ENCODE data around the gene PDIK1L. TPM values are rescaled to one million over a fixed set of nuclear protein-coding genes. Genes with fewer than 3 reads are reported as not detected.

The PDIK1L gene
- total RNA-seq, 1 donor from 2014 or later = 11.7 TPM

DNA sequence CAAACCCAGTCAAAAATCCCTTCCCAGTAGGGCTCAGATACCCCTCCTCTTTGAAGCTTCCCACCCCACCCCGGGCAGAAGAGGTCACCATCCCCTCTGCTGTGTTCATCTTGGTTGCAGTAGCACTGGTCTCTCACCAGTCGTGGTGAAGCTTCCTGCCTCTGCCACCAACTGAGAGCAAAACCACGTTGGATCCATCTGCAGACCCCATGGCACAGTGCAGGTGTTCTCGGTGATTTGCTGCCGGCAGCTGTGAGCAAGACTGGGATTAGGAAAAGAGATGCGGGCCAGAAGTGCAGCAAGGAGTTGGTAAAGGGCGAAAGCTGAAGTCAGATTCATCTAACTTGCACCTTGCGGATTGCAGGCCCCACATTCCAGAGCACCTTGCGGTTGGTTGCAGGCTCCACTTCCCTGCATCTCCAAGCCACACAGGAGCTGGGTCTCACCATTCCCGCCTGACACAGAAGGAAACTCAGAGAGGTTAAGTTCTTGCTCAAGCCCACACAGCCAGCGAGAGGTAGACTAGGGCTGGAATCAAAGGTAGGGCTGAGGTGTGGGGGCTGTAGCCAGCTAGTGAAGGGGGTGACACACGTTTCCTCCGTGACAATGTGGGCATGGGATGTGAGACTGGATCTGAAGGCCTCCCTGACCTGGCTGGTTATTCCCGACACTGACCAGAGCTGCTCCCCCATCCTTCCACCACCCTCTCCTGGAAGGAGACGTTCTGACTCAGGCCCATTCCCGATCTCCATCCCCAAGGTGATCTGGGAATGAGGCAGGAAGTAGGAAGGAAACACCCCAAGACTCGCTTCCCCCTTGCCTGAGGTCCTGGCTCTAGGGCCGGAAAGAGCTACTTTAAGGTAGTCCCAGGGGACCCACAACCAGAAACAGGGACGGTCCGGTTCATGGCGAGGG, 44.0 kb downstream of the PDIK1L start:
- DNase-seq = no peak

DNA sequence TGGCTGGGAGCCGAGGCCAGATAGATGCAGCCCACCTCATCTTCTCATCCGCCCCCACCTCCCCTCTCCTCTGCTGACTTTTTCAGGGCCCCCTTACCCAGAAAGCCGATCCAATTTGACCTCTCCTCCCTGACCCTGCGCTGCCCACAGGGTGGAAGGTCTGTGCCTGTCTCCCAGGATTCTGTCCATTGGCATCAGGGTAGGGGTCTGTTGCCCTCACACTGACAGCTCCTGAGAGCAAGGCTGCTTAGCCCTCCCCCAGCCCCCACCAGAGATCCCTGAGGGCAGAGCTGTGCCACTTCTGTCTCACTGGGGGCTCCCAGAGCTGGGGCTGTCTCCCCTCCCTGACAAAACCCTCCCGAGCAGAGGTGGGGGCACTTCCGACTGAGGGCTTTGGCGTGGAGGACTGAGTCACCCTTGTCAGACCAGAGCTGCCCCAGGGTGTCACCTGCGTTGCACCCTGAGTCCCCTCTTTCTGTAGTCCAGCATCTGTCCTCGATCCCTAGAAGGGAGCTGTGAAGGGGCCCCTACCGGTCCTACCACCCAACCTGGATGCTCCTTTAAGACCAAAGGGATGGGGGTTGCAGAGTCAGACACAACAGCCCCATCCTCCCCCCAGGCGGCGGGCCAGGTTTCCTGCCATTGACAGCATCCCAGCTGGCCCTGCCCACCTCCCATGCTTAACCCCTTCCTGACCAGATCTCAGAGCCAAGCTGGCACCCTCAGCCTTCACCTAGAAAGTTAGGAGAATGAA, 44.8 kb downstream of the PDIK1L start:
- peak; percentile 25 for DNase-seq

DNA sequence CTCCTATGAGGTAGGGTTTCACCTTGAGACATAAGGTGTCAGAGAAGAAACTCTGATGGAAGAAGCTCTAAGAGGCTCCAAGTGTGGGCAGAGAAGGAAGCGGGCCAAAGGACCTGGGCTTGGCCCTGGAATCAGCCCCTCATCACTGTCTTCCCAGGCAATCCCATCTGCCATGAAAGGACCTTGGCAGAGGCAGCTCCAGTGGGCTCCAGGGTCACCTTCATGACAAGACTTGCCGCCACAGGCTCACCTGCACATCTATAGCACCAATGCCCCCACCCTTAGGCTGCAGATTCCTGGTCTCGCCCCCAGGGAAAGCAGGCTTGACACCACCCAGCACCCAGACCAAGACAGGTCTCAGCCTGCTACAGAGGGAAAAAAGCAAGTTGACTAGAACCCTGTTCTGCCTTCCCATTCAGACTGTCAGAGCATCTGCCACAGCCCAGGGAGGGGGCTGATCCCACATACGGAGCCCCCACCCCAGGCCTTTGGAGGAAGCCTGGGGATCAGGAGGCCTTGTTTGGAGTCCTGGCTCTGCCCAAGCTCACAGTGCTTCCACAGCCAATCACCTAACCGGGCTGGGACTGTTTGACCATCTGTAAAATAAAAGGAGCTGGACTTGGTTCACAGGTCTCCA, 46.8 kb downstream of the PDIK1L start:
- no peak for DNase-seq

DNA sequence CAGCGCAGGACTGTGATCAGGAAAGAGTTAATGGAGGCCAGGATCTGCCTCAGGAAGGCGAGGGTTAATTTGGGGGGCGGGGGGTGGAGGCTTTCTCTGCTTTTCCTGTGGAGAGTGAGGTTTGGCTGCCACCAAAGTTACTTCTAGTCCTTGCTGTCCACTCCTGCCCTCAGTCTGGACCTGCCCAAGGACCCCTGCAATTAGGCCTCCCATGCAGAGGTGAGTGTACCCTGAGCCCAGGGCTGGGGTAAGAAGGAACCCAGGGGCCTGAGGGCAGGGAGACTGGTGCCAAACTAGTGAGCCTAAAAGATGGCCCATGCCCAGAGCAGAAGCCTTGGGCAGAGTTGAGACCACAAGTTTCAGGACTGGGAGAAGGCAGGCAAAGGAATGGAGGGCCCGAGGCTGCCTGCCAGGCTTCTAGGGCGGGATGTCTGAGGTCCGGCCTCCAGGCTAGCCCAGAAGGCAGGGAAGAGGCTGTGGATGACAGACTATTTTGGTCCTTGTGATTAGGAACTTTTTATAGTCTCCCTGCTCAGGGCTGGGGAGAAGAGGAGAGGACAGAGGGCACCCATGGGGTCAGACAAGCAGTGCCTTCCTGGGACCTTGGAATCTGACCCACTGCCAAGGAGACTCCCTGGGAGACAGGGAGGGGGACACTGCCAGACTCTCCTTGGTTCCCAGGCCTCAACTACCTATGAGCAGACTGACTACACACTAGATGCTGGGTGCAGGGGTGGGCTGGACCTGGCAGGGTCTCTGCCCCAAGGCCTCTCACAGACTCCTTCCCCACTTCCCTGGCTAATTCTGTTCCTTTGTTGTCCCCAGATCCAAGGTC, 47.5 kb downstream of the PDIK1L start, which contains the start of gene FAM110D:
FAM110D (plus strand) TSS at position 172 of the 835 bp plus-strand sequence. CDS start 2,213 bp downstream, outside the sequence.
- DNase-seq = no peak

DNA sequence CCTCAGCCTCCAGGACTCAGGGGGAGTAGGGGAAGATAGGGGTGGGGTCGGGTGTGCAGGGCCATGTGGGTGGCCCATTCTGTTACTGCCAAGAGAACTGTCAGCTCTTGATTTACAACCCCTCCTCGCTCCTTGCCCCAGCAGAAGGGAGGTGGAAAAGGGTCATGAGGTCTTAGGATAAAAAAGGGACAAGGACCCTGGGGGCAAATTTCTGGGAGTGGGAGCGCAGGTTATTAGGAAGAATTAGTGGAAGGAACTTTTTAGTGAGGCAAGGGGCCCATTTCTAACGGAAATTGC, 48.1 kb downstream of the PDIK1L start:
- DNase-seq = no peak

DNA sequence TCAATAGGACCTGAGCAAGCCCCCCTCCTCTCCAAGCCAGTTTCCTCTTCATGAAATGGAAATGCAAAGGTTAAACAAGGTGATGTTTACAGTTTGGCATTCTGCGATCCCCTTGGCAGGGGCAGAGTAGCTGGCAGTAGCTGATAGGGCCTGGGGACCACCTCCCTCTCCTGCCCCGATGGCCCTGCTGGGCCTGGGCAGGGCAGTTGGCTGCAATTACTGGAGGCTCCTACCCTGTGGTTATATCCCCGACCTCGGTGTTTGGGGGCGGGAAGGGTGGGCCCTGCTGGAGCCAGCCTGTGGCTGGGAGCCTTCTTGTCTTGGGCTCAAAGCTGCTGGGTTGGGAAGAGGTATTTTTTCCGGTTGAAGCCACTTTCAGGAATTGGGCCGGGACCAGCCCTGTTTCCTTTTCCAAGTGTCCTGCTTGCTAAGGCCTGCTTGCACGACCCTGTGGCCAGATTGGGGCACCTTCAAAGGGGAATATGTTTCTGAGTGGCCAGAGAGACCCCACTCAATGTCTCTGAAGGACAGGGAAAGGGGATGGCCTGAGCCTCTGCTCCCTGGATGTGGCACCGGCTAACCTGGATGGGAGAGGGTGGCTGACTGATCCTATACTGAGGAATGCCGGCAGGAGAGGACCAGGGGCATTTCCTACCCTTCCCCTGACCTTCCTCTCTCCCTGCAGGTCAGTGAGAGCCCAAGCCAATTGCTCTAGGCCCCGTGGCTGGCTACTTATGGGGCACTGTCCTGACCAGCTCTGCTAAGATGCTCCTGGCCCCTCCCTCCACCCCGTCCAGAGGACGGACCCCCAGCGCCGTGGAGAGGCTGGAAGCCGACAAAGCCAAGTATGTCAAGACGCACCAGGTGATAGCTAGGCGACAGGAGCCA, 49.1 kb downstream of the PDIK1L start:
- DNase-seq = no peak

DNA sequence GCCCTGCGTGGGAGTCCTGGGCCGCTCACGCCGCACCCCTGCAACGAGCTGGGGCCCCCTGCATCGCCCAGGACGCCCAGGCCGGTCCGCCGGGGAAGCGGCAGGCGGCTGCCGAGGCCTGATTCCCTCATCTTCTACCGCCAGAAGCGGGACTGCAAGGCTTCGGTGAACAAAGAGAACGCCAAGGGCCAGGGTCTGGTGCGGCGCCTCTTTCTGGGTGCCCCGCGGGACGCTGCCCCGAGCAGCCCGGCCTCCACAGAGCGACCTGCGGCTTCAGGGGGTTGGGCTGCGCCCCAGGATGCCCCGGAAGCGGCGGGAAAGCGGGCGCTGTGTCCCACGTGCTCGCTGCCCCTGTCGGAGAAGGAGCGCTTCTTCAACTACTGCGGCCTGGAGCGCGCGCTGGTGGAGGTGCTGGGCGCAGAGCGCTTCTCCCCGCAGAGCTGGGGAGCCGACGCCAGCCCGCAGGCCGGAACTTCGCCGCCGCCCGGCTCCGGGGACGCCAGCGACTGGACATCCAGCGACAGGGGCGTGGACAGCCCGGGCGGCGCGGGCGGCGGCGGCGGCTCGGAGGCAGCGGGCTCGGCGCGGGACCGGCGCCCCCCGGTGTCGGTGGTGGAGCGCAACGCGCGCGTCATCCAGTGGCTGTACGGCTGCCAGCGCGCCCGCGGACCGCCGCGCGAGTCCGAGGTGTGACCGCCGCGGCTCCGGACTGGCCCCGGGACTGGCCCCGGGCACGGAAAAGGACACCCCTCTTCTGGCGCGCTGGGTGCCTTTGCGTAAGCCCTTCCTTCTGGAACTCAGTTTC, 50.0 kb downstream of the PDIK1L start:
- peak; percentile 69 for DNase-seq

DNA sequence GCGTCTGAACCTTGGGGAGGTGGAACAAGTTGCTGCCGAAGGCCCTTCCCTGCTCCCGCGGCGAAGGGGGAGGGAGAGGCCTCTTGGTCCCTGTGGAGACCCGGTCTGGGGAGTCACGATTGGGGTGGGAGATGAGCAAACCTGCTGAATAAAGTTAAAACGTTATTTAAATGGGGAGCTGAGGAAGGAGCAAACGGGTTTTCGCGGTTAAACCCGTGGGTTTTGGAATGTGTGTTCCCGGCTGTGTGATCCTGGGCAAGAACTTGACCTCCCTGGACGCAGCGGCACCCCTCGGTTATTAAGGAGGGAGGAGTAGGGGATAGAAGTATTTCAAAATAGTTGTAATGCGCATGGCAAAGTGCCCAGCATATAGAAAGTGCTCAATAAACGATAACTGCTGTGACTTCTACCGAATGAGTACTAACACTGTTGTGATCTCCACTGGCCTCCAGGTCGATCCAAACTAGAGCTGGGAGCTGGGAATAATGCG, 50.6 kb downstream of the PDIK1L start:
- DNase-seq = no peak

DNA sequence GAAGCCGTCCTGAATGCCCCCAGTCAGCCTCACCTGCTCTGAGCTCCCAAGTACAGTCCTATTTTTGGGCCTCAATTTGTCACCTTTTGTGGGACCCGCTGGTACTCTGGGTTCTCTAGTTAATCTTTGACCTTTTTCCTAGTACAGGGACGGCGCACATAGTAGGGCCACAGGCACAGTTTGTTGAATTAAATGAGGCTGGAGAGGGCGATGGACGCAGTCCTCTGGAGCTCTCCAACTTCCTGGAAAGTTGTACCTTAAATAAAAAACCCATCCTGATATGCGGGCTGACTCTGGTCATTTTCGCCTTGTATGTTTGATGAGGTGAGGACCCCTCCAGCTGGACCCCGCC, 52.0 kb downstream of the PDIK1L start:
- no peak for DNase-seq

DNA sequence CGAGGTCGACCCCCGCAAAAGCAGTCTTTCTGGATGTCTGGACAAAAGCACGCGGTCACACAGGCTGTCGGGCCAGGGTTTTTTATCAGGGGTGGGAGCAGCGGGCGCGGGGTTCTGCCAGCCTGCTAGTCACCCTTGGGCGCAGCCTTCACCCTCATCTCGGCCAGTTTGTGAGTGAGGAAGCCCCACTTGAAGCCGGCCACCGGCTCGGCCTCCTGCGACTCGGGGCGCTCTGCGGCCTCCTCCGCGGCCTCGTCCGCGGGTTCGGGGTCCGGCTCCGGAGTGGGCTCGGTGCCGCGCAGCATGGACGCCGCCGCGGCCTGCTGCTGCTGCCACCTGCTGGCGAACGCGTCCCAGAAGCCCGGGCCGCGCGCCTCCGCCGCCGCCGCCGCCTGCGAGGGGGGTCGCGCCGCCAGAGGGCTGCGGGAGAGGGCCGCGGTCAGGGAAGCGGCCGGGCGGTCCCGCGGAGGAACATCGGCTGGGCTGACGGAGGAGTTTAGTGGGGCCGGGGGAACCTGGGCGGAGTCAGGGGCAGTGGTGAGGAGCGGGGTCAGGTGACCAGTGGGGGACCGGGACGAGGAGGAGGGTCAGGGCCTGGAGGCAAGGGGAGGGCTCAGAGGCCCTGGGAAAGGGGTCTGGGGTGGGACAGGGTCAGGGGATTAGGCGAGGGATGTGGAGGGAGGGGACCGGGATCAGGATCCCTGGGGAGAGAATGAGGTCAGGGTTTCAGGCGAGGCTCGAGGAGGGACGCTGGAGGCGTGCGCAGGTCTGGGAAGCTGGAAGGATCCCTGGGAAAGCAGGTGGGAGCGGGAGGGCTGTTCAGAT, 52.6 kb downstream of the PDIK1L start:
- DNase-seq = peak; percentile 65

DNA sequence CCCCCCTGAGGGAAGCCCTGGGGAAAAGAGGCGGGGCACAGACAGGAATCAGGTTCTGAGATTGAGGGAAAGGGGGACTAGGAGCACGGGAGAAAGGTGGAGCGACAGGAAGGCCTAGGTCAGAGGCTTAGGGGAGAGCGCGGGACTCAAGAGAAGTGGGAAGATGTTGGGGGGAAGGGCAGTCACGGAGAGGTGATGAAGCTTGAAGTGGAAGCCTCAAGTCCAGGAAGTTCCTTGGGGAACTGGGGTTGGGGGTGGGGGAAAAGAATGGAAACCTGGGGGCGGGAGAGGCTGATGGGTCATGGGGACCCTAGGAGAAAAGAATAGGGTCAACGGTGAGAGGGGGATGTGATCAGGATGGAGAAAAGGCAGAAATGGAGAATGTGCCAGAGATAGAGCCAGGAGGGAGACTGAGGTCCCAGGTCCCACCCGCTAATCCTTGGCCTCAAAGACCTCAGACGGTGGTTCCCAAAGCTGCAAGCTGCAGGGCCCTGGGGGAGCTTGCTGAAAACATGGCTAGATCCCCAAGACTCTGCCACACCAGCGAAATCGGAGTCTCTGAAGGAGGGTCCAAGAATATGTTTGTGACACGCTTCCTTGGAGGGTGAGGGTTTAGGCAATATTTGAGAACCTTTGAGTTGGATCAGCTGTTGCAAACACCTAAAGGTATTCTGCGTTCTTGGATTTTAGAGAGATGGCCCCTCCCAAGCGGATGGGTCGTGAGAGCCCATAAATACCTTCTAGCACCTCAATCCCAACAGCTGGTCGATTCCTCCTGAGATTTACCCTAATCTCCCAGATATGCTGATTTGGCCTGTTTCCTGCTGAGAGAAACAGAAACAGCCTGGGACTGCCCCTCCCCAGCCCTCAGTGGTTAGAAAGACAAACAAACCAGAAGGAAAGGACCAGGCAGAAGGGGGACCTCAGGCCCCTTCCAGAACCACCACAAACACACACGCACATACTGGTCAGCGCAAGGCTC, 53.5 kb downstream of the PDIK1L start:
- DNase-seq = no peak

DNA sequence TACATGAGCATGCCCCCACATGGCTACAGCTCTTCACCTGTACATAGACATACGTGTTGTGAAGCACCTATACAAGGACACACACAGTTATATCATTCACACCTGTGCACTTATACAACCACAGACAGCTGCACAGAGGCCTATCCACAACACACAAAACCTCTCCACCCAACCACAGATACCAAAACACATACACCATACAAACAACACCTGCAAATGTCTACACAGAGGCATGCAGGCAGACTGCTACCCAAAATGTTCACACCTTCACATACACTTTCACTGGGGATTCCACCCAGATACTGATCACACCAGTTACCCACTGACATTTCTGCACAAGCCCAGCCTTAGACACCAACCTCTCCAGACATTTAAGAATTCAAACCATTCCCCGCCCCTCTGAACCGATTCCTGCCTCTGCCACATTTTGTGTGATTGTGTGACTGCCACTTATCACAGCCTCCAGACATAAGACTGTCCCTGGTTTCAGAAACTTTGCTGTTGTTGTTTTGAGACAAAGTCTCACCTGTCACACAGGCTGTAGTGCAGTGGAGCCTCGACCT, 55.2 kb downstream of the PDIK1L start:
- DNase-seq = no peak

DNA sequence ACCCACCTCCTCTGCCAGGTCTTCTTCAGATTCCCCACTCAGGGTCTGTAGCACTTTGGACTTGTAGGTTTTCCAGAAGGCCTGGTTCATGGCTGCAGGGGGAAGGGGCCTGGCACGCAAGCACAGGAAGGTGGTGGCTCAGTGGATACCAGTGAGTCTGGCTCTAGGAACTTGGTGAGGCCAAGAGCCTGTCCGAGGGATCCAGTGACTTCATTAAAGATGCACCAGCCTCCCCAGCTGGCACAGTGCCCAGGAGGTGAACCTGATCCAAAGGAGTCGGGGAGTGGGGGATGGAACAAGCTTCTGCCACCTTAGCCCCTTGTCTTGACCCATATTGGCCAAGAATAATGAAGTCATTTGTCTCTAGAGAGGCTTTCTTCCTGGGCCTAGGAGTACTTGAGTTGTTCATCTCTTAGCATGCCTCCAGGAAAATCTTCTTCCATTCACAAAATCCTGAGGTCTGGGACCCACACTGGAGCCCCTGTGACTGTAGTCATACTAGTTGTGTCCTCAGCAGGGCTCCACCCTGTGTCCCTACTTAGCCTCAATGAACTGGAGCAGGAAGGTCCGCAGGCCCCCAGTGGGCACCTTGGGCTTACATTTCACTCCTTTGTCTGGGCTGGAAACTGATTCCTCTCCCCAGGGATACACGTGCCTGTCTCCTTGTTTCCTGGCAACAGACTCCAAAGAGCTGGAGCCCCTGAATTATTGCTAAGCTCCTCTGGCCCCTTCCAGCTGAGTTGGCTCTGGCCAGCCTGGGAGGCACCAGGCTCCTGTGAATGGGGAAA, 57.0 kb downstream of the PDIK1L start, which contains the start of gene C1orf232:
C1orf232 (minus strand) TSS at position 554 of the 788 bp plus-strand sequence; CDS start at position 90, 464 bp downstream.
- no peak for DNase-seq

DNA sequence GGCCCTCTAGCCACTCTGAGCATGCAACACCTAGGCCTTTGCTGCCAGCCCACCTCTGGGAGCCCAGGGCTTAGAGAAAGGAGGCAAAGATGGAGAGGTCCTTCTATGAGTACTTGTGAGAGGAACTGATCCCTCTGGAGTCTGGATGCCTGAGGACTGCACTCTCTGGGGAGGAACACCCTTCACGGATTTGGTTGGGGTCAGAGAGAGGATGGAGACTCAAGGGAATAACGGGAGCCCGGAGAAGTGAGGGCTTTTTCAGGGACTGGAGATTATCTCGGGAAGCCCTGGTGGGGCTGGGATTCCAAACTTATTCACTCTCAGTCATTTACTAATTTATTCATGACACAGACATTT, 57.6 kb downstream of the PDIK1L start:
- no peak for DNase-seq

DNA sequence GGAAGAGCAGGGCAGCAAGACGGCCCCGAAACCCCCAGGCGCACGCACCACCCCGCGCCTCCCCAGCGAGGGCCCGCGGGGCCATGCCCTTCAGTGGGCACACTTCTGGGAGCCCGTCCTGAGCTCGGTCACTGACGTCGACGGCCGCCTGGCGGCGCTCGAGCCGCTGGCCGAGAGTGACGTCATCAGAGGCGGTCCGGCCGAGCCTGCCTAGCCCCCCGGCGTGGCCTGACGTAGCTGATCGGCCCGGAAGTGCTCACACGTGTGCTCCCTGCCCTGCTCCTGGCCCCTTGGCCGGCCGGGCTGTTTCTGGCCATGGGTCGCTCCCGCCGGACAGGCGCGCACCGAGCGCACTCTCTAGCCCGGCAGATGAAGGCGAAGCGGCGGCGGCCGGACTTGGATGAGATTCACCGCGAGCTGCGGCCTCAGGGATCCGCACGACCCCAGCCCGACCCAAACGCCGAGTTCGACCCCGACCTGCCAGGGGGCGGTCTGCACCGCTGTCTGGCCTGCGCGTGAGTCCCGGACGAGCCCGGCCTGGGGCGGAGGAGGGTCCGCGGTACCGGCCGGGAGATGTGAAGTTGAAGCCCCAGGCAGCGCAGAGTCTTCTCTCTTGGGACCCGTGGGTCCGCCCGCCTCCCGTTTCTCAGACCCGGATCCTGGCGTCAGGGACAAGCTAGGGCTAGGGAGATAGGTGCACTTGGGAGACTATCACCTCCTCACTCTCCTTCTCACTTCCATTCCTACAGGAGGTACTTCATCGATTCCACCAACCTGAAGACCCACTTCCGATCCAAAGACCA, 58.2 kb downstream of the PDIK1L start, which contains the start of gene ZNF593:
ZNF593 (plus strand) TSS at position 240 of the 803 bp plus-strand sequence; CDS start at position 316, 76 bp downstream.
- DNase-seq = peak; percentile 95

DNA sequence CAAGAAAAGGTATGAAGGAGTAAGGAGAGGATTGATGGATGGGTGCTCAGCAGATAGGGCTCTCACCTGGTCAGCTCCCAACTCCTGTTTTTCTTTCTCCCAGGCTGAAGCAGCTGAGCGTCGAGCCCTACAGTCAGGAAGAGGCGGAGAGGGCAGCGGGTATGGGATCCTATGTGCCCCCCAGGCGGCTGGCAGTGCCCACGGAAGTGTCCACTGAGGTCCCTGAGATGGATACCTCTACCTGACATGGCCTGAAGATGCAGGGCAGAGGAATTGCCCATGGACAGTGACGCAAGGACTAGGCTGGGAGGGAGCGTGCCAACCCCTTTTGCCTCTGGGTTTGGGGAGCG, 58.8 kb downstream of the PDIK1L start:
- DNase-seq = no peak

All from tongue (tissue), 2 donors.